Measurements from ENCODE around the gene AGPAT4. TPM values are rescaled to one million over a fixed set of nuclear protein-coding genes. Genes with fewer than 3 reads are reported as not detected.
A peak's percentile ranks its signal among the peaks of the same experiment; 100 is the strongest.

AGPAT4 gene
- total RNA-seq, 2 donors from 2014 or later: 61.0 to 61.1 TPM

- no peaks in the 10 kb centered on the region for H3K9me3 Mint-ChIP-seq
- H3K27ac Mint-ChIP-seq: peak overlapping the region; percentile 8
- H3K4me3 Mint-ChIP-seq: no peak overlapping the region
These were observed 41.9 kb downstream of the AGPAT4 start for GRCh38 chr6:161232010-161232409.

GRCh38 chr6:161230339-161230738 is 43.5 kb downstream of the AGPAT4 start:
- Histone ChIP-seq H3K4me1 (ENCODE audit: control insufficient read depth, insufficient read depth, low read length) (peaks cover 26% of the 10 kb centered on the region), H3K9ac (ENCODE audit: extremely low read depth, low read length, poor library complexity, severe bottlenecking) (no peak overlapping the region), H3K36me3 (ENCODE audit: control insufficient read depth, insufficient read depth, low read length) (peaks cover 60% of the 10 kb centered on the region), H3K27ac (ENCODE audit: low read depth, low read length) (no peak overlapping the region), H3K4me3 (ENCODE audit: low read length) (no peak overlapping the region), H3K9me3 (ENCODE audit: control insufficient read depth, low read length) (peaks cover under 1% of the 10 kb centered on the region), H3K27me3 (ENCODE audit: control insufficient read depth, insufficient read depth, low read length, poor library complexity, severe bottlenecking) (no peaks in the 10 kb centered on the region)
- TF ChIP-seq, protein P1, sequence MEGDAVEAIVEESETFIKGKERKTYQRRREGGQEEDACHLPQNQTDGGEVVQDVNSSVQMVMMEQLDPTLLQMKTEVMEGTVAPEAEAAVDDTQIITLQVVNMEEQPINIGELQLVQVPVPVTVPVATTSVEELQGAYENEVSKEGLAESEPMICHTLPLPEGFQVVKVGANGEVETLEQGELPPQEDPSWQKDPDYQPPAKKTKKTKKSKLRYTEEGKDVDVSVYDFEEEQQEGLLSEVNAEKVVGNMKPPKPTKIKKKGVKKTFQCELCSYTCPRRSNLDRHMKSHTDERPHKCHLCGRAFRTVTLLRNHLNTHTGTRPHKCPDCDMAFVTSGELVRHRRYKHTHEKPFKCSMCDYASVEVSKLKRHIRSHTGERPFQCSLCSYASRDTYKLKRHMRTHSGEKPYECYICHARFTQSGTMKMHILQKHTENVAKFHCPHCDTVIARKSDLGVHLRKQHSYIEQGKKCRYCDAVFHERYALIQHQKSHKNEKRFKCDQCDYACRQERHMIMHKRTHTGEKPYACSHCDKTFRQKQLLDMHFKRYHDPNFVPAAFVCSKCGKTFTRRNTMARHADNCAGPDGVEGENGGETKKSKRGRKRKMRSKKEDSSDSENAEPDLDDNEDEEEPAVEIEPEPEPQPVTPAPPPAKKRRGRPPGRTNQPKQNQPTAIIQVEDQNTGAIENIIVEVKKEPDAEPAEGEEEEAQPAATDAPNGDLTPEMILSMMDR (conservative IDR thresholded peaks at IDR 0.05): no peak
- DNase-seq: no peak
- H3K36me3 Mint-ChIP-seq (ENCODE audit: low read depth): peaks cover 48% of the 10 kb centered on the region
- H3K9me3 Mint-ChIP-seq: no peaks in the 10 kb centered on the region
- peaks cover 44% of the 10 kb centered on the region for H3K4me1 Mint-ChIP-seq
- H3K27ac Mint-ChIP-seq: no peak overlapping the region
- H3K27me3 Mint-ChIP-seq (ENCODE audit: insufficient read depth): no peaks in the 10 kb centered on the region
- H3K4me3 Mint-ChIP-seq: no peak overlapping the region
- WGBS, 2 experiments (ENCODE audit: insufficient coverage in 1 of 2, insufficient read length in 1 of 2): 93 to 100% methylated on average over 1 to 2 of the region's 2 CpGs

More at GRCh38 chr6:161232010-161232409, 41.9 kb downstream of the AGPAT4 start:
- Histone ChIP-seq H3K27ac (ENCODE audit: low read depth, low read length) (no peak overlapping the region), H3K27me3 (ENCODE audit: control insufficient read depth, insufficient read depth, low read length, poor library complexity, severe bottlenecking) (no peaks in the 10 kb centered on the region), H3K36me3 (ENCODE audit: control insufficient read depth, insufficient read depth, low read length) (peaks cover 46% of the 10 kb centered on the region), H3K4me1 (ENCODE audit: control insufficient read depth, insufficient read depth, low read length) (peaks cover 26% of the 10 kb centered on the region), H3K4me3 (ENCODE audit: low read length) (no peak overlapping the region), H3K9ac (ENCODE audit: extremely low read depth, low read length, poor library complexity, severe bottlenecking) (no peak overlapping the region), H3K9me3 (ENCODE audit: control insufficient read depth, low read length) (no peaks in the 10 kb centered on the region)
- Mint-ChIP-seq H3K36me3 (ENCODE audit: low read depth) (peaks cover 47% of the 10 kb centered on the region), H3K4me1 (peaks cover 52% of the 10 kb centered on the region), H3K27me3 (ENCODE audit: insufficient read depth) (no peaks in the 10 kb centered on the region)
- DNase-seq: no peak
- TF ChIP-seq, protein P1 (conservative IDR thresholded peaks at IDR 0.05): no peak
- 88 to 97% methylated on average over 4 to 9 of the region's 9 CpGs for WGBS, 2 experiments (ENCODE audit: insufficient coverage in 1 of 2, insufficient read length in 1 of 2)

- Mint-ChIP-seq H3K9me3 (peaks cover 8% of the 10 kb centered on the region), H3K4me1 (peaks cover 33% of the 10 kb centered on the region), H3K4me3 (peak overlapping the region; percentile 8), H3K27me3 (ENCODE audit: insufficient read depth) (no peaks in the 10 kb centered on the region), H3K36me3 (ENCODE audit: low read depth) (peaks cover 56% of the 10 kb centered on the region), H3K27ac (peak overlapping the region; percentile 40)
- no peak for DNase-seq
- Histone ChIP-seq H3K36me3 (ENCODE audit: control insufficient read depth, insufficient read depth, low read length) (peaks cover 73% of the 10 kb centered on the region), H3K27ac (ENCODE audit: low read depth, low read length) (peak overlapping the region; percentile 82), H3K4me1 (ENCODE audit: control insufficient read depth, insufficient read depth, low read length) (peaks cover 15% of the 10 kb centered on the region), H3K9ac (ENCODE audit: extremely low read depth, low read length, poor library complexity, severe bottlenecking) (no peak overlapping the region), H3K27me3 (ENCODE audit: control insufficient read depth, insufficient read depth, low read length, poor library complexity, severe bottlenecking) (no peaks in the 10 kb centered on the region), H3K9me3 (ENCODE audit: control insufficient read depth, low read length) (peaks cover 8% of the 10 kb centered on the region), H3K4me3 (ENCODE audit: low read length) (no peak overlapping the region)
- TF ChIP-seq, protein P1 (conservative IDR thresholded peaks at IDR 0.05): no peak
- 49 to 71% methylated on average over 7 of the region's 7 CpGs for WGBS, 2 experiments (ENCODE audit: insufficient coverage in 1 of 2, insufficient read length in 1 of 2)
These were observed 44.8 kb downstream of the AGPAT4 start for GRCh38 chr6:161228921-161229591.
